T-helper 22 cell (primary cell): ENCODE measurements around the gene MDGA2.
"Not testable (repeated sequence)": the region's sequence is repeated elsewhere in the genome, so short reads cannot be mapped to it uniquely, and the experiment has no call there.

Source experiments
- DNase-seq: peaks from one replicate; pipeline ENCODE4 v3.0.0-alpha.2; 2020; ENCODE audit warnings: low read depth

MDGA2 gene

GRCh38 chr14:47675466-47676314, at the start of gene MDGA2:
Gene MDGA2 (minus strand): TSS chr14:47675605.
- DNase-seq, result no peak

DNA sequence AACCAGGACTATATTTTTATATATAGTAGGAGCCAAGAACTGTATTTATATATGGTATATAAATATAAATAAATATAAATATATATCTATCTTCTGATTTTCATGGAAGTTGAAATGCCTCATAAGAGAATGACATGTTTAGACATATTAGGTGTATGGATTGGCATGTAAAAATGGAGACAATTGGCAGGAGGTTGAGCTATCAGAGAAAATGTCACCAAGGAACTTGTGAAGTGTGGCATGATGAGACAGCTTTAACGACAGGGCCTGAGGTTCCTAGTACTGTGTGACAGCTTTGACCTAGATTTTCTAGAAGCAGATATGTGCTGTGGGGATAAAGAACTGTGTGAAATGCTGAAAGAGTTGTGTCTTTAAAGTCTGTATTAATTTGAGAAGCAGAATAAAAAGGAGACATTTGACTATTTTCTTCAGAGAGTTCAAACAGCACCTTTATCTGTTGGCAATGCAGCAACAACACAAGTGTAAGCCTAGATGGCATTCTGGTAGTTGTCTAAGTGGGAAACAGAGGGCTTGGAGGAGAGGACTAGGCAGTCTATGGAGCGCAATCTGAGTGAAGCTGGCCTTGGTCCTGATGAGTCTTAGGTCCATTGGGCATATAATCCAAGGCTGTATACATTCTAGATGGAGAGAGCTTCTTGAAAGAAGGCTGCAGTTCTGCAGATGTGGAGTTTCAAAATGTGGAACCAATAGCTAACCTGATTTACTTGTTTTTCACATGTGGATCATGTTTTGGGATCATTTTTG, 47.7 kb upstream of the MDGA2 start:
- no peak for DNase-seq

DNA sequence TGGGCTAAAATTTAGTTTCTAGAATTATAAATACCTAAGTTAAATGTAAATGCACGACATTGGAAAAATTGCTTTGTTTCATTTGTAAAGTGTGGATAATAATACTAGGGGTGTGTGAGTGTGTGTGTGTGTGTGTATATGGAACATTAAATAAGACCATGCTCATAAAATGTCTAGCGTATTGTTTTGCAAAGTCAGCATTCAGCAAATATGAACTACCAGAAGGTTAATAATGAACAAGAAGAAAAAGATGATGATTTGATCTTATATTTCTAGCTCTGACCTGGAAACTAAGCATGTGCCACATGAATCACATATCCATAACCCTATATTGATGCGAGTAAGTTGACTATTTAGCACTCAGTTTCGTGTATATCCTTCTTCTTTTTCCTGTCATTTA, 44.9 kb upstream of the MDGA2 start:
- DNase-seq, result no peak

DNA sequence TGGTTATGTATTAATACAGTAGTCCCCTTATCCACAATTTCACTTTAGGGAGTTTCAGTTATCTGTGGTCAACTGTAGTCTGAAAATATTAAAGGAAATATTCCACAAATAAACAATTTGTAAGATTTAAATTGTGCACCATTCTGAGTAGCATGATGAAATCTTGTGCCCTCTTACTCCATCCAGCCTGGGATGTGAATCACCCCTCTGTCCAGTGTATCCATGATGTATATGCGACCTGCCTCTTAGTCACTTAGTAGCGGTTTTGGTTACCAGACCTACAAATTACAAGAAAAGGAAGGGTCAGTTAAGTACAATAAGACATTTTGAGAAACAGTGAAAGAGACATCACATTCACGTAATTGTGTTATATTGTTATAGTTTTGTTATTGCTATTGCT, 39.9 kb upstream of the MDGA2 start:
- no peak for DNase-seq

DNA sequence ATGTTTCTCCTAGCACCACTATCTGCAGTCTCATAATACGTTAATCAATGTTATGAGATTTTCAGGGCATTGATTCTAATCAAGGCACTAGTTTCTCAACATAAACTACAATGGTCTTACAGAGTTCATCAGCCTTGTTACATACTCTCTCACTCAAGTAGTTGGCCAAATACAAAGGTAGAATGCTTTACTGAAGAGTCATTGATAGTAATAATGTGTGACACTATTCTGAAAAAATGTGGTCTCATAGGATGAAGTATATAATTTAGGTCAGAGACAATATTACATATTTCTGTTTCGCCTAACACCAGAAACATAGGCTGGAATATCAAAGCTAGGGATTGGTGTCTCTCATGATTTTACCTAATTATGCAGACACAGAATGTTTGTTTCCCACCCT, 35.2 kb upstream of the MDGA2 start:
- no peak for DNase-seq

GRCh38 chr14:47705683-47706082, 30.3 kb upstream of the MDGA2 start:
- no peak for DNase-seq

DNA sequence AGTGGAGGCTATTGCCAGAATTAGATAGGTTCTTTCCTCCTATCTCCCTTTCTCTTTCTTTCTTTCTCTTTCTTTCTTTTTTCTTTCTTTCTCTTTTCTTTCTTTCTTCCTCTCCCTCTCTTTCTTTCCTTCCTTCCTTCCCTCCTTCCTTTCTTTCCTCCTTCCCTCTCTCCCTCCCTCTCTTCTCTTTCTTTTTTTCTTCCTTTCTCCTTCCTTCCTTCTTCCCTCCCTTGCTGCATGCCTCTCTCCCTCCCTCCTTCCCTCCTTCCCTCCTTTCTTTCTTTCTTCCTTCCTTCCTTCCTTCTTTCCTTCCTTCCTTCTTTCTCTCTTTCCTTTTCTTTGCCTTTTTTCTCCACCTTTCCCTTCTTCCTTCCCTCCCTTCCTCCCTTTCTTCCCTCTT, 16.4 kb upstream of the MDGA2 start:
- no peak for DNase-seq

DNA sequence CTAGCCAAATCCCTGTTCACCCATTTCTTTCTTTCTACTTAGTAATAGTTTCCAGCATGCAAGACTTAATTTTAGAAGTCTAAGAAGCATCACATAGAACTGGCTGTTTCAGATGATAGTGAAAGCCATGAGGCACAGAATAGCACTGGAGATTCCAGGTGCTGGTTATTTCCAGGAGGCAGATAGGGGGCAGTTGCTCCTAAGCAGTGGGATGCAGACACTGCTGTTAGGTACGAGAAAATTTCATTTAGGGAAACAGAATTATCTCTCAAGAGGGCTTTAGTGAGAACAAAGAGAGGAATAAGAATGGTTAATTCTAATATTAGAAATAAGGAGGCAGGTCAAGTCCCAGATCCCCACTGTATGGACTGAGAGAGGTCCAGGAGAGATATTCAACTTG, 3.6 kb upstream of the MDGA2 start:
- no peak for DNase-seq

DNA sequence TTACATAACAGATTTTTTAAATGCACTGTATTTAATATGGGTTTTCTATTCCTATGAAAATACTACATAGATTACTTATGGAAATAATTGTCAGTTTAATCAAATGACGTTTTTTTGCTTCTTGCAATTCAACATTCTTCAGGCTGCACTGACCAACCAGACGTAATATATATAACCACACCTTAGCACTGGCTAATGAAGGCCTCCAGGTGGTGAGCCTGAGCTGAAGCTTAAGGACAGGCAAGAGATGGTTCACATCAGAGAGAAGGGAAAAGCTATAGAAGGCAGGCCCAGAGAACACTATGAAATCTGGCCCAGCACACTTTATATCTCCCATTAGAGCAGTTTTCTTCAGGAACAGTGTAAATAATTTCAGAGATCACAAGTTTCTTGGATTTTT, 2.8 kb upstream of the MDGA2 start:
- DNase-seq, result no peak

GRCh38 chr14:47676315-47676617, 861 bp upstream of the MDGA2 start:
- DNase-seq, result no peak

- no peak for DNase-seq
These were observed 601 bp downstream of the MDGA2 start for GRCh38 chr14:47674543-47675465.

GRCh38 chr14:47674148-47674542, 1.3 kb downstream of the MDGA2 start:
- DNase-seq, result no peak

GRCh38 chr14:47665337-47666134, 9.9 kb downstream of the MDGA2 start:
- DNase-seq, result no peak

GRCh38 chr14:47662466-47662865, 12.9 kb downstream of the MDGA2 start:
- no peak for DNase-seq

GRCh38 chr14:47660158-47660557, 15.2 kb downstream of the MDGA2 start:
- DNase-seq, result no peak

DNA sequence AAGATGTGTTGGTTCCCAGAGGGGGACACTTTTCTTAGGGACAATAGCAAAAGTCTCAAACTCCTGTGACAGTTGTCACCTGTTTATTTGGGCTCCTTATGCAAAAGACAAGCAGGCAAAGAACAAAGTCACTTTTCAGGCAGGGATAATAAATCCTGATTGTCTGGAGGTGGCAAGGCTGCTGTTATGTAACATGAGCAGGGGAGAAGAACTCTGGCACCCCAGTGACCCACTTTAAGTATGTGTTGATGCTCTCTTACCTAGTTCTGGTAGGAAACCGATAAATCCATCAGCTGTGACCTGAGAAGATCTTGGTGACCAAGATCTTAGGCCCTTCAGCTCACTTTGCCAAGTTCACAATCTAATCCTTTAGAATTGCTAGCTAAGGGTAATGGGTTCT, 17.4 kb downstream of the MDGA2 start:
- DNase-seq, result no peak

DNA sequence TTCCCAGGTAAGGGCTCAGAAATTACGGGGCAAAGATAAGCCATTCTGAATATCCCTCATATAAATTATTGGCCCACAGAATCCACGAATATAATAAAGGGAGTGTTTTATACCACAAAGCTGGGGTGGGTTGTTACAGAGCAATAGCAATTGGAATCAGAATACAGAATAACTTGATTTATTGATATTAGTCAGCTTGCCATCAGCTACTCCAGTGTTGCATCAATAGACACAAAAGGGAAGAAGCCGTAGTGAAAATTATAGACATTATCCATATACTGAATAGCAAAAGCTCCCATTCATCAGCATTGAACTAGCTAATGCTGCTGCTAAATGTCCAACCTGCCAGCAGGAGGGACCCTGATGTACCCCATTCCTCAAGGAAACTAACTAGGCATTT, 18.3 kb downstream of the MDGA2 start:
- DNase-seq, result no peak

DNA sequence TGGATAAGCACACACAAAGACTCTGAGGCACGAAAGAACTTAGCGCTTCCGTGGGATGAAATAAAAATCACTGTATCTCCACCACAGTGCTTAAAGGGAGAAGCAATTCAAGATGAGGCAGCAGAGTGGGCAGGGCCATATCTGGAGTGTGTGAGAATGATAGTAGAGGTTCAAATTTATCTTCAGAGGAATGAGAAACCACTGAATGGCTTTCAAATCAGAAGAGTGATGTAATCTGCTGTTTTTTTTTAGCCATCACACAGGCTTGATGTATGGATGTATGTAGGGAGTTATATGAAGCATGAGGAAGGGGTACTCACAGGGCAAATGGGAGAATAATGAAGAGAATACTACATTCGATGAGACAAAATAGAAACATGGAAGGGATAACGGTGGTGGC, 24.1 kb downstream of the MDGA2 start:
- no peak for DNase-seq

DNA sequence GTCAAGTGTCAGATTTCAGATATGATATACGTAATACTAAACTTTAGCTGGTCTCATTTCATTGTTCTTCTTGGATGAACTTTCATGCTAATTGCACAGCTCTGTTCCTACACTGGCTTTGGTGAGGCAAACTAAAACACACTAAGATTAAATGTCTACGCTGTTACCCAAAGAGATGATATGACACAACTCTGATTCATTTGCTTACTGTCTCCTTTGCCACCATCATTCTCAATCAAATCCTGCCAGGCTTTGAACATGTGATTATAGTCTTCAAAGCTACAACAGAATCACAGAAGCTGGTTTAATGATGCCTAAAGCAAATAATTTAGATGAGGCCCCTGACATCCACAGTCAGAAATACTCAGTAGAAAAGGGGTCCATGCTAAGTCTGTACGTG, 37.7 kb downstream of the MDGA2 start:
- DNase-seq, result no peak

GRCh38 chr14:47626151-47627035, 49.0 kb downstream of the MDGA2 start:
- DNase-seq, result no peak

DNA sequence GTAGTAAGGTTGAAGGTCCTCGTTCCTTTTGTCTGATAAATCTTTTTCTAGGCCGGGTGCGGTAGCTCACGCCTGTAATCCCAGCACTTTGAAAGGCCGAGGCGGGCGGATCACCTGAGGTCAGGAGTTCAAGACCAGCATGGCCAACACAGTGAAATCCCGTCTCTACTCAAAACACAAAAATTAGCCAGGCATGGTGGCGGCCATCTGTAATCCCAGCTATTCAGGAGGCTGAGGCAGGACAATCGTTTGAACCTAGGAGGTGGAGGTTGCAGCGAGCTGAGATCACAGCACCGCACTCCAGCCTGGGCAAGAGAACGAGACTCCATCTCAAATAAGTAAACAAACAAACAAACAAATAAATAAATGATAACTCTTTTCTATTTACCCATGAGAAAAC, 51.3 kb downstream of the MDGA2 start:
- not testable (repeated sequence) for DNase-seq
